GM18870 (cell line): ENCODE results near the gene PIKFYVE.
A peak's percentile ranks its signal among the peaks of the same experiment; 100 is the strongest.
"Not testable (repeated sequence)": the region's sequence is repeated elsewhere in the genome, so short reads cannot be mapped to it uniquely, and the experiment has no call there.

Experiments
- ATAC-seq: cut with Tn5 transposase; IDR thresholded peaks from one replicate; pipeline ENCODE4 v1.9.1; 2021; ENCODE audit warnings: moderate library complexity; ENCODE audit not compliant: unreplicated experiment

Gene PIKFYVE

DNA sequence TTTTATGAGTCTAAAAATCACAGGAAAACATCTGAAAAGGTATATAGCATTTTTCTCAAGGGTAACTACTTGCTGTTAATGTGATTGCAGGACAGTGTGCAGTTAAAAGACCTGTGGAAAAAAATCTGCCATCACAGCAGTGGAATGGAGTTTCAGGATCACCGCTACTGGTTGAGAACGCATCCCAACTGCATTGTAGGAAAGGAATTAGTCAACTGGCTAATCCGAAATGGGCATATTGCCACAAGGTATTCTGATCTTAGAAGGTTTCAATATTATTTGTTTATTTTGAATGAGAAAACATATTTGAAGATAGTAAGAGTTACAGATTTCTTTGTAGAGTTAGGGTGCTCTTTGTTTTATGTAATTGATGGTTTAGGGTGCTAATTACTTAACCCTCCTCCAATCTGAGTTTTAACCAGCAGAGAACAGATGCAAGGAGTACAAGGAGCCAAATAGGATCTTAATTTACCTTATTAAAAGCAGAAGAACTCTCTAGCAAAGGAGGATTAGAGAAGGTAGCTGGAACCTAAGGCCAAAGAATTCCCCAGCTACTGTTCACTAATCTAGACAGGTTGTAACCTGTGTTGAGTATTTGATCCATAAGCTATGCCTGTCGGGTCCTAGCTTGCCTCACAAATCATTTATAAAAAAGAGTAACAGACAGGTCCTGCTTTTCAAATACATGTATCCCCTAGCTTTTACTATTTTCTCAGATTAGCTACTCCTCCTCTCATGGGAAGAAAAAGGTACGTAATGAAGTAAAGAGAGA is 35.0 kb downstream of the PIKFYVE start:
- no peak for ATAC-seq

- no peak for ATAC-seq
These were observed 38.1 kb downstream of the PIKFYVE start for GRCh38 chr2:208304157-208304556.

DNA sequence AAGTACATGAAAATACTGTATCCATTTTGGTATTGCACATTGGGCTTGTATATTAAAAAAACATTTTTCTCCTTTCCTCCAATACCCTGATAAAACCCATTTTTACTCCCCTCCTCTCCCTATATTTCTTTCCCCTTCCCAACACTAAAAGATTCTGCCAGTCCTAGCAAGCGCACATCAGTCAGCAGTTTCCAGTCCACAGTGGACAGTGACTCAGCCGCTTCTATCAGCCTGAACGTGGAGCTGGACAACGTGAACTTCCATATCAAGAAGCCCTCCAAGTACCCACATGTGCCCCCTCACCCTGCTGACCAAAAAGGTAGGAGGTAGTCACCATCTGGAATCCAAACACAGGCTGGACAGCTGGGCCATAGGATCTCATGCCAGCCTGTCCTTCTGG is 38.6 kb downstream of the PIKFYVE start:
- ATAC-seq: no peak

DNA sequence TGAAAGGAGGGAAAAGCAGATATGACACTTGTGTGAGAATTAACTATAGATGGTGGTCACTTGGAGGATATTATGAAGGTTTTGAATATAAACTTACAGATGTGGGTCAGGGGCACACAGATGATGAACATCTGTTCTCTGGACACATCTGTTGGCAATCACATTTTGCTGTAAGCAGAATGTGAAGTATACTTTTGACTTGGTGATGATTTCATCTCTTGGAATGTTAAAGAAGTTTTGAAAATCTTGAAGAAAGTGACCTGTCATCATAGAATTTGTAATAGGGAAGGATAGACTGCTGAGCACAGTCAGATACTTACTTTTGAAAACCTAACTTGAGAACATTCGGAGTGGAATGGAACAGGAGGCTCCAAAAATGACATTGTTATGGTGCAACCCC is 40.2 kb downstream of the PIKFYVE start:
- no peak for ATAC-seq

DNA sequence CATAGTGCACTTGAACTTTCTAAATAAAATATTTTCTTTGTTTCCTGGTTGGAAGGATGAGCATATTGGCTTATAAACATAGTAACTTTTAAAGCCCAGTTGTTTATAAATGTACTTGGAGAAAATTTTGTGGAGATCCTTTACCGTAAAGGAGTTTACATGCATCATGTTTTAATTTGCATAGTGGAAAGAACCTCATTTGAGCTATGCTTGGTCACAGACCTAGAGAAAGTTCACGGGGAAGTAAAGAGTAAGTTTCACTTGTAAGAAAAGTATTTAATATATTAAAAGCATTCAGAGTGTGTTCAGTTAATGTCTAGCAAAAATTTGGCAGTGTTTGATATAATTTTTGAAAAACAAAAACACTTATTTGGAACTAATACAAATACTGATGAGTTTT is 45.3 kb downstream of the PIKFYVE start:
- ATAC-seq: peak; percentile 52

GRCh38 chr2:208311954-208312353 is 45.9 kb downstream of the PIKFYVE start:
- ATAC-seq: peak; percentile 63

- ATAC-seq: peak; percentile 71
These were observed 49.2 kb downstream of the PIKFYVE start for GRCh38 chr2:208315081-208315788.

DNA sequence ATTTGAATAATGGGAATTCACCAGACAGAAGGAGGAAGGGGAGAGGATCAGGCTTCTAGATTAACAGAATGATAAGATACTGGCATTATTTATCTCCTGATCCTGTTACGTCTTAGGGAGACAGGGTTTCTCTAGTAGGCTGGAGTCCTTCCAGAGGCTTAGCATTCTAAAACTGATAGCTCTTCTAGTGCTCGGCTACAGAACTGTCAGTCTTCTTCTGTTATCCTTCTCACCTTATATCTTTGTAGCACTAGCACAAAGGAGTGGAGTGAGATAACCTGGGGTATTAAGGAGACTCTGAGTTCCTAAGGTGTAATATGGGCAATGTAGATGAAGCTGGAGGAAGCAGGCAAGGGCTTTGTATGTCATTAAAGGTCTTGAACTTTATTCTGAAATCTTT is 52.1 kb downstream of the PIKFYVE start:
- ATAC-seq: no peak

DNA sequence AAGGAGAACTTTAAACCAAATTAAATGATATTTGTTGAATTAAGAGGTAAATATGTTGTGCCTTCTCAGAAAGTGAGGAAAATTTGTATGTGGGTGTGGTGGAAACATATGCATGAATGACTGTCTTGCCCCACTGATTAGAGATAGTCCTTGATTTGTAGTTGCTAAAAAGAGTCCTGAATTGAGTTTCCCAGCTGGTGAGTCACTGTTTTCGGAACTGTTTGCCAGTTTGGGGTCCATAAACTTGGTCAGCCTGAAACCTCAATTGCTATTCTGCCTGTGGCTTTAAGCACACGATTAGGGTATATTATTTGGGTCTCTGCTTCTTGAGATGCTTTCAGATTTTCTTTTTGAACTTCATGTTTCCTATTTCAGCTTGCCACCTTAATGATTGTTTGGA is 53.3 kb downstream of the PIKFYVE start:
- peak; percentile 46 for ATAC-seq

- ATAC-seq: peak; percentile 81
These were observed 54.6 kb downstream of the PIKFYVE start for GRCh38 chr2:208320686-208321085.

GRCh38 chr2:208326016-208326415 is 60.0 kb downstream of the PIKFYVE start:
- no peak for ATAC-seq

DNA sequence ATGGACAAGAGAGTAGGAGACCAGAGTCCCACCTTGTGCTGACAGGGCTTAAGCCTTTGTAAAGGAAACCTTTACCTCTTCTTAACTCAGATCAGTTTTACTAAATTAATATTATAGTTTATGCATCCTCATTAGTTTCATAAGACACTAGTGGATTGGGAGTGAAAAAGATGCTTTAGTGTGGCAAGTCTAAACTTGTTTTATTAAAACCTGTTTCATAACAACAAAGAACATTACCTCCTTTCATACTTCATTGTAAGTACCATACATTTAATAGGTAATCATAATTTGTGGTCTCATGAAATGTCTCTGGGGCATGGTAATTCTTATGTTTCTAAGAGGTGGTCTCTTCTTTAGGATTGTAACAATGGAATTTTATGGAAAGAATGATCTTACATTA is 63.4 kb downstream of the PIKFYVE start:
- ATAC-seq: no peak

- no peak for ATAC-seq
These were observed 68.2 kb downstream of the PIKFYVE start for GRCh38 chr2:208334230-208334629.

GRCh38 chr2:208346756-208347155 is 80.7 kb downstream of the PIKFYVE start:
- no peak for ATAC-seq

DNA sequence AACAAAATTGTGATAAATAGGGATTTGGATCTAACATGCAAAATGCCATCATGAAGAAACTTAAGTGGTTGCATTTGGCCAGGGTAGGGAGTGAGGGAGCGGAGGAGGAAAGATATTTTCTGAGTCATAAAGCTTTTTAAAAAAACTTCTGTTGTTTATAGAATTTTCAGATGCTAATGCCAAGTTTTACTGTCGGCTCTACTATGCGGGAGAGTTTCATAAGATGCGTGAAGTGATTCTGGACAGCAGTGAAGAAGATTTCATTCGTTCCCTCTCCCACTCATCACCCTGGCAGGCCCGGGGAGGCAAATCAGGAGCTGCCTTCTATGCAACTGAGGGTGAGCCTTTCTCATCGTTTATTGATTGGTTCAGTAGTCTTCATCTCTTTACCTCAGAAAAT is 84.6 kb downstream of the PIKFYVE start:
- no peak for ATAC-seq

GRCh38 chr2:208352644-208353567 is 86.9 kb downstream of the PIKFYVE start:
- no peak for ATAC-seq

- no peak for ATAC-seq
These were observed 88.9 kb downstream of the PIKFYVE start for GRCh38 chr2:208354964-208355381.

DNA sequence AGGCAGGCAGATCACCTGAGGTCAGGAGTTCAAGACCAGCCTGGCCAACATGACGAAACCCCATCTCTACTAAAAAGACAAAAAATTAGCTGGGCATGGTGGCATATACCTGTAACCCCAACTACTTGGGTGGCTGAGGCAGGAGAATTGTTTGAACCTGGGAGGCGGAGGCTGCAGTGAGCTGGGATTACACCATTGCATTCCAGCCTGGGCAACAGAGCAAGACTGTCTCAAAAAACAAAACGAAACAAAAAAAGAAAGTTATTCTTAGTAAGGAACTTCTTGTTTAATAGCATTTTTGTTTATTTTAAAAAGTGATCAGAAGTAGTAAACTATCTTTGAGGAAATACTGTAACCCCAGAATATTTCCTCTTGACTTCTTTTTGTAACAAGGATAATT is 90.4 kb downstream of the PIKFYVE start:
- ATAC-seq: not testable (repeated sequence)

DNA sequence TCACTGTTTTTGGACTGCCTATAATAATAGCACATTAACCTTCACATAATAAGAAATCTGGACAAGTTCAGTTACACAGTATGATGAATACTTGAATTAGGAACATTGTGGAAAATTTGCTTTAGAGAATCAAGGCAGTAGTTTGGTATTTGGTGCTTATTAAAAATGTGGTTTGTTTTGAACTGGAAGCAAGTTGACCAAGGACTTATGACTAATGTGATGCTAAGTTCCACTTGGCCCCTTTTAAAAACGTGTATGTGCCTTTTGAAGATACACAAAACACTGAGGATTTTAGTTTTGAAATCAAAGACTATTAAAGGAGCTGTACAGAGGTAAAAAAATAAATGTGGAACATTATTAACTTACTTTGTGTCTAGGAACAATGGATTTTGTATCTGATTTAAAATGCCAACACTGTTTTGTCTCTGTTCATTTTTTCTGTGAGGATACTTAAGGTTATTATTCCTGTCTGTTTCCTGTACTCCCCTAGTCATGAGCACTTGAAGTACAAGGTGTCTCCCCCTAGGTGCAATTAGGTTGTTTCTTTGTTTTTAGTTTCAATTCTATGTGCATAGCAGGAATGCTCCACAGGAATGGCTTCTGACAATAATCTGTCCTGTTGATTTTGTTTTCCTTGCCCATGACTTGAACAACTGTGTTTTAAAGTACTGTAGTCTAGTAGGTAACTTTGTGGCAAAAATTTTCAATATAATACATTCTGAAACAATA is 91.0 kb downstream of the PIKFYVE start:
- no peak for ATAC-seq

DNA sequence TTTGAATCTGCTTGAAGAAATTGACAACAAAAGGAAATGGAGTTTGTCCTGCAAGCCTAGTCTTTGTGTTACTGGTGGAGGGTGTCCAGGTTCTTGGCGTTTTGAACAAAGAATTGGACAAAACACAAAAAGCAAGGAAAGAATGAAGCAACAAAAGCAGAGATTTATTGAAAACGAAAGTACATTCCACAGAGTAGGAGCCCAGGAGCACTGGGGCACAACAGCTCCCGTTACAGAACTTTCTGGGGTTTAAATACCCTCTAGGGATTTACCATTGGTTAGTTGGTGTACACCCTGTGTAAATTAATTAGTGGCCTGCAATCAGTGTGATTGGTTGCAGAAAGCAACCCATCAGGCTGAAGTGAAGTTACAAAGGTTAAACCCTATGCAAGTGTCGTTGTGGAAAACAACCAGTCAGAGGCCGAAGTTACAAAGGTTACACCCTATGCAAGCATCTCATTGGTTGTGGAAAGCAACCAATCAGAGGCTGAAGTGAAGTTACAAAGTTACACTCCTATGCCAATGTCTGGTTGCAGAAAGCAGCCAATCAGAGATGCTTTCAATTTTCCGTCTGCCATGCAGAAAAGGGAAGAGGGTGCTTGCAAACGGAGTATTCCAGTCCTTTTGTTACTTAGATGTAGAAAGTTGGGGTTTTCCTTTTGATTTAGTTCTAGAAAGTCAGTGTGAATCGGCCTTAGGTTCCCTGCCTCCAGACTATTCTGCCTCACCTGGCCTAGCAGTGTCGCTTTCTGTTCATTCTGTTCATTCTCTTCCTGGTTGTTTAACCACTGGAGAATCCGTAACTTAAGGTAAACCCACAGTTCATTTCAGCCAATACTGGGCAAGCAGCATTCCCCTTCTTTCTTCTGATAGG is 92.9 kb downstream of the PIKFYVE start:
- ATAC-seq: no peak
